B cell (primary cell): ENCODE results near the gene IDI2. TPM values are rescaled to one million over a fixed set of nuclear protein-coding genes. Genes with fewer than 3 reads are reported as not detected.

Experiments used
- ATAC-seq: fragments of 200-7000 bp; cut with Tn5 transposase; one replicate; pipeline ENCODE4 v1.10.0; 2021; ENCODE audit warnings: low read depth, mild to moderate bottlenecking, moderate number of reproducible peaks, moderate library complexity
- CTCF ChIA-PET: fragments of 350-600 bp; sonication (Branson Sonifier 250); formaldehyde crosslinking; loops from one replicate; lab custom pipeline; 2021; ENCODE audit warnings: antibody characterized with exemption, inconsistent platforms; lab: Charles Lee
- POLR2A ChIA-PET: fragments of 350-600 bp; sonication (Branson Sonifier 250); formaldehyde crosslinking; loops from one replicate; lab custom pipeline; 2021; ENCODE audit warnings: antibody characterized with exemption; lab: Charles Lee
- DNase-seq: peaks from one replicate; pipeline ENCODE4 v3.0.0; 2013
- H2AFZ ChIP-seq: 2 replicates; pipeline ENCODE4 v1.6.1; 2012; ENCODE audit warnings: mild to moderate bottlenecking, low read depth, low read length; ENCODE audit not compliant: insufficient read depth, poor library complexity, severe bottlenecking
- H3K27ac ChIP-seq, 2 donors: 1 replicate in 1 of 2; 2 replicates in 1 of 2; pipeline ENCODE4 v1.5.1; 2012 to 2013; ENCODE audit warnings: low read length in 2 of 2, mild to moderate bottlenecking in 2 of 2, moderate library complexity in 1 of 2
- H3K27me3 ChIP-seq, 4 experiments: fragments of 200-600 bp in 1 of 4; sonication (generic) in 1 of 4; replicated peaks in 1 of 4; 1 replicate in 2 of 4; 2 replicates in 2 of 4; pipeline versions ENCODE4 v1.6.1 to v1.7.0; 2013 to 2016; ENCODE audit warnings: low read length in 3 of 4, mild to moderate bottlenecking in 2 of 4, mixed read lengths in 1 of 4, moderate library complexity in 1 of 4; ENCODE audit not compliant: insufficient read depth in 4 of 4, control insufficient read depth in 3 of 4; ENCODE audit errors: control extremely low read depth in 1 of 4
- H3K36me3 ChIP-seq, 2 experiments: replicated peaks in 1 of 2; 1 replicate in 1 of 2; 2 replicates in 1 of 2; pipeline versions ENCODE4 v1.6.1 to v1.7.1; 2013; ENCODE audit warnings: low read length in 1 of 2; ENCODE audit not compliant: insufficient read depth in 2 of 2, control insufficient read depth in 1 of 2; ENCODE audit errors: control extremely low read depth in 1 of 2, extremely low read depth in 1 of 2
- H3K4me1 ChIP-seq, 2 donors: fragments of 200-600 bp in 1 of 2; sonication (generic) in 1 of 2; 1 replicate in 1 of 2; 2 replicates in 1 of 2; pipeline versions ENCODE4 v1.5.1 to v1.6.1; 2013 to 2017; ENCODE audit warnings: low read length in 2 of 2; ENCODE audit not compliant: control insufficient read depth in 2 of 2, insufficient read depth in 2 of 2
- H3K4me2 ChIP-seq: replicated peaks from 2 replicates; pipeline ENCODE3; 2012; ENCODE audit warnings: mild to moderate bottlenecking, low read depth, low read length; ENCODE audit not compliant: poor library complexity, severe bottlenecking
- H3K4me3 ChIP-seq, 5 experiments: fragments of 200-600 bp in 1 of 5; sonication (generic) in 1 of 5; 1 replicate in 3 of 5; 2 replicates in 2 of 5; pipeline versions ENCODE4 v1.5.1 to v1.7.0; 2011 to 2016; ENCODE audit warnings: low read length in 4 of 5, mild to moderate bottlenecking in 4 of 5, low read depth in 2 of 5, control low read depth in 1 of 5, moderate library complexity in 1 of 5; ENCODE audit not compliant: insufficient read depth in 1 of 5; ENCODE audit errors: control extremely low read depth in 1 of 5, extremely low read depth in 1 of 5
- H3K79me2 ChIP-seq: fragments of 200-600 bp; sonication (generic); one replicate; pipeline ENCODE4 v1.6.0; 2016; ENCODE audit warnings: low read length; ENCODE audit not compliant: control insufficient read depth, insufficient read depth
- H3K9ac ChIP-seq: fragments of 200-600 bp; sonication (generic); 2 replicates; pipeline ENCODE4 v1.6.1; 2017; ENCODE audit warnings: mild to moderate bottlenecking, low read length, moderate library complexity
- H3K9me3 ChIP-seq, 3 donors: one replicate each; pipeline versions ENCODE4 v1.6.1 to v1.7.1; 2013; ENCODE audit warnings: low read length in 2 of 3; ENCODE audit not compliant: control insufficient read depth in 2 of 3, insufficient read depth in 1 of 3; ENCODE audit errors: control extremely low read depth in 1 of 3
- H4K20me1 ChIP-seq: 2 replicates; pipeline ENCODE4 v1.6.0; 2012; ENCODE audit warnings: mild to moderate bottlenecking, low read length; ENCODE audit not compliant: insufficient read depth, control insufficient read depth, poor library complexity, severe bottlenecking
- H3K27ac Mint-ChIP-seq: one replicate; pipeline ENCODE4 v1.8.0; 2021; ENCODE audit warnings: mixed read lengths
- H3K27me3 Mint-ChIP-seq: one replicate; pipeline ENCODE4 v1.8.0; 2021; ENCODE audit warnings: mixed read lengths
- H3K4me1 Mint-ChIP-seq: one replicate; pipeline ENCODE4 v1.8.0; 2021; ENCODE audit warnings: mixed read lengths
- H3K4me3 Mint-ChIP-seq: one replicate; pipeline ENCODE4 v1.8.0; 2021; ENCODE audit warnings: mixed read lengths
- H3K9me3 Mint-ChIP-seq: one replicate; pipeline ENCODE4 v1.8.0; 2022; ENCODE audit warnings: mixed read lengths; ENCODE audit not compliant: insufficient read depth
- CTCF ChIP-seq: fragments of 200-600 bp; IDR thresholded peaks from one replicate; pipeline ENCODE4 v1.8.0; 2022; ENCODE audit warnings: antibody characterized with exemption, mild to moderate bottlenecking
- EZH2 ChIP-seq: IDR thresholded peaks from 2 replicates; pipeline ENCODE4 v1.6.1; 2012; ENCODE audit warnings: borderline replicate concordance, low read depth, mild to moderate bottlenecking, moderate library complexity, low read length; ENCODE audit not compliant: insufficient read depth, poor library complexity, severe bottlenecking
- WGBS: methylation state at CpG from one replicate; pipeline ENCODE4 v1.1.5; 2013; ENCODE audit warnings: missing lambda C conversion rate; ENCODE audit not compliant: insufficient coverage; 5-methylcytosine and 5-hydroxymethylcytosine counted together
- intact Hi-C: fragments of 100-400 bp; cut with micrococcal nuclease; formaldehyde crosslinking; loops from one replicate; pipeline ENCODE4 v1.10.0; 2022
- polyA plus RNA-seq: library from polyadenylated mRNA; depleted of rRNA; stranded (reverse); fragments of >200 nt; gene quantifications from 2 replicates; pipeline ENCODE4 v1.2.3, GENCODE V29; 2012
- total RNA-seq, 2 donors: library from RNA; stranded (reverse); fragments of 120-200 nt in 1 of 2; gene quantifications; 1 replicate in 1 of 2; 2 replicates in 1 of 2; pipeline versions ENCODE4 v1.2.3 to v1.2.4, GENCODE V29; 2013 to 2022

IDI2 gene
- total and polyA plus RNA-seq, 2 donors (not counting 1 experiment from before 2014, with no cell fraction given): not detected

GRCh38 chr10:1050554-1050953 is 24.9 kb upstream of the IDI2 start:
- POLR2A ChIA-PET: interaction anchor here (0.6 kb wide), 1 partner anchor 200 kb away, joined by 11 read pairs; no protein-coding TSS in a partner anchor
- CTCF ChIA-PET: no interaction called here
- H3K4me1 ChIP-seq: peaks cover 40 to 49% of the 10 kb centered on the region in 2 donors

More at GRCh38 chr10:1050554-1050953, 24.9 kb upstream of the IDI2 start:
- Mint-ChIP-seq H3K9me3 (peaks cover 2% of the 10 kb centered on the region), H3K27me3 (no peaks in the 10 kb centered on the region), H3K4me1 (peaks cover 62% of the 10 kb centered on the region), H3K4me3 (peak overlapping the region; percentile 75), H3K27ac (peak overlapping the region; percentile 71)
- WGBS: 87% methylated on average over 3 of the region's 4 CpGs
- ATAC-seq (no peak), DNase-seq (peak; percentile 50)
- Histone ChIP-seq H3K4me2 (peak overlapping the region; percentile 91), H3K9me3 (no peaks in the 10 kb centered on the region), H3K27me3 (no peaks in the 10 kb centered on the region), H3K27ac (peak overlapping the region in 1 of 2 donors; percentile 99), H3K4me3 (peak overlapping the region in 1 of 5 experiments; percentile 79), H4K20me1 (peaks cover 35% of the 10 kb centered on the region), H3K36me3 (peaks cover 16 to 31% of the 10 kb centered on the region in 2 experiments), H2AFZ (no peak overlapping the region), H3K9ac (no peak overlapping the region), H3K79me2 (peaks cover 74% of the 10 kb centered on the region)
- TF ChIP-seq EZH2: no peak
- no peak for TF ChIP-seq CTCF
- intact Hi-C loops: no loop called here
